HL-60/S4 treated with phorbol 12-myristate 13-acetate at 8.2 ng/mL for 4 days and 3 days (cell line): ENCODE data around the gene AFAP1.

Experiments
- in situ Hi-C: fragments of 300-500 bp; cut with MboI; formaldehyde crosslinking; loops from 2 replicates; pipeline ENCODE4 v1.15.0; 2022; ENCODE audit warnings: low sequenced_read_pairs

The AFAP1 gene

GRCh38 chr4:7745301-7745885, 194.3 kb downstream of the AFAP1 start:
- in situ Hi-C loops = no loop called here

DNA sequence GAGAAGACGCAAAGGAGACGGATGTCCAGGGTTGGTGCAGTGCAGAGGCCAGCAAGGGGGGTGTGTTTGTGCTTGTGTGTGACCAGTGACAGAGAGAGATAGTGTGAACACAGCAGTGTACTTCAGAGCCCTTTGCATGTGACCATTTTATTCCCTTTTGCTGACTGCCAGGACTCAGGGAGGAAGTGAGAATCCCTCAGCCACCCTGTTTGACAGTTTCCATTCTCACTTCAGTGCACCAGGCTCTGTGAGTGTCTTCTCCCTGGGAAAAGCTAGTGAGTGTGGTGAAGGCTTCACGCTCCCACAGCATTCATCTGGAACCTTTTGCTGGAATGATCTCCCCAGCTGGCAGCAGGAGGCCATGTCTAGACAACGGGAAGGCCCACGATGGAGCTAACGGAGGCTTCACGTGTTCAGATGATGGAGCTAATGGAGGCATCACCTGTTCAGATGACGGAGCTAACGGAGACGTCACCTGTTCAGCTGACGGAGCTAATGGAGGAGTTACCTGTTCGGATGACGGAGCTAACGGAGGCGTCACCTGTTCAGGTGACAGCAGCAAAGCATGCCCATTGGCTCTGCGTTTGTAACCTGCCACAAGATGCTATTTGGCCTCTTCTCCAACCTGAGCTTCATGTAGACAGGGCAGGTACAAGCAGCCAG, 195.4 kb downstream of the AFAP1 start:
- in situ Hi-C loops = no loop called here

DNA sequence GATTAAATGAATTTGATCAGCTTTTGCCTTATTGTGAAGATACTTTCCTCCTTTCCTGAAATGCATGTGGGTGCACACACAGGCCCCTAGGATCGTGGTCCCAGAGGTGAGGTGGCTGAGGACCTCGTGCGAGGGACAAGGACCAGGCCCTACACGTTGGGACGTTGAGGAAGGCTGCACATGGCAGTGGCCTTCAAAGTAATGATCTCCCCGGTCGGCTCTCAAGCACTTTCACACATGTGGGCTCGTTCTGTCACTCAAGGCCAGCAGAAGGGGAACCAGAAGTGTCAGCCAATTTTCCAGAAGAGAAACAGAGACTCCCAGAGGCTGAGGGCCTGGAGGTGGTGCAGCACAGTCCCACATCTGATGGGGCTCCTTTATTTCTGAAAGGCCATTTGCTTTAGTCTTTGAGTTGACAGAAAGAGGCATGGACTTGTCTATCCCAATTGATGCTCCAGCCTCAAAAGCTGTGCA, 196.8 kb downstream of the AFAP1 start:
- in situ Hi-C loops = no loop called here

GRCh38 chr4:7741946-7742806, 197.5 kb downstream of the AFAP1 start:
- in situ Hi-C loops = no loop called here

GRCh38 chr4:7740866-7741525, 198.7 kb downstream of the AFAP1 start:
- in situ Hi-C loops = no loop called here

DNA sequence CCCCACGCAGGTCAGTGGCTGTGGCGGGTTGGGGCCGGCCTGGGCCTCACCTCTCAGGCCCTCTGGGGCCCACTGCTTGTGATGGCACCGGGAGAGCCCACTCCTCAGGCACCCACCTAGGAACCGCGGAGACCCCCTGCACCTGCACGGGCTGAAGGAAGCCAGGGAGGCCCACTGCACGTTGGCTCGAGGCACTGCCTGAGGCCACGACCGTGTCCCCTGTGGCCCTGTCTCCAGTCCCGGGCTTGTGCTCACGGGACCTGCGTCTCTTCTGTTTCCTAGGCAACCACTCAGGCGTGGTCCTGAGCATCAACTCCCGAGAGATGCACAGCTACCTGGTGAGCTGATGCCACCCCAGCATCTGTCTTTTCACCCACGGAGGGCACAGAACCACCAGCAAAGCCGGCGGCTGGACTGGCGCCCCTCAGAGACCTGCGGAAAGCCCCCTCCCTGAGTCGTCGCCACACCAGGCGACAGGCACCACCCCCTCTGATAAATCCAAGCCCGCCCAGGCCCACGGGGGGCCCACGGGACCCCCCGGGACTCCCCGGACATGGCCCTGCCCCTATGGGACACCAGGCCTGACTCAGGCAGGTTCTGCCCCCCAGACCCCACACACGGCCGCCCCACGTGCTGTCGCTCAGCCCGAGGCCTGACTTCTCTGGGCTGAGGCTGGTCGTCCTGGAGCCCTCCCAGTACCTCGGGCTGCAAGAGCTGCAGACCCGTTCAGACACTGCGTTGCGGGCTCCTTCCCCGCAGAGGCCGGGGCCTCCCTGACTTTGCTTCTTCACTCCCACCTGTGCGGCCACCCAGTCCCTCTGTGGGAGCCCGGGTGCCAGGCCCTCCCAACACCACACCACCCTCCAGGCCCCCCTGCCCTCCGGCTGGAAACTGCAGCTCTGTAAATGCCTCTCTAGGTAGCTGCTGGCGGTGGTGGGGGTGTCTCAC, 199.5 kb downstream of the AFAP1 start:
- in situ Hi-C loops = no loop called here

DNA sequence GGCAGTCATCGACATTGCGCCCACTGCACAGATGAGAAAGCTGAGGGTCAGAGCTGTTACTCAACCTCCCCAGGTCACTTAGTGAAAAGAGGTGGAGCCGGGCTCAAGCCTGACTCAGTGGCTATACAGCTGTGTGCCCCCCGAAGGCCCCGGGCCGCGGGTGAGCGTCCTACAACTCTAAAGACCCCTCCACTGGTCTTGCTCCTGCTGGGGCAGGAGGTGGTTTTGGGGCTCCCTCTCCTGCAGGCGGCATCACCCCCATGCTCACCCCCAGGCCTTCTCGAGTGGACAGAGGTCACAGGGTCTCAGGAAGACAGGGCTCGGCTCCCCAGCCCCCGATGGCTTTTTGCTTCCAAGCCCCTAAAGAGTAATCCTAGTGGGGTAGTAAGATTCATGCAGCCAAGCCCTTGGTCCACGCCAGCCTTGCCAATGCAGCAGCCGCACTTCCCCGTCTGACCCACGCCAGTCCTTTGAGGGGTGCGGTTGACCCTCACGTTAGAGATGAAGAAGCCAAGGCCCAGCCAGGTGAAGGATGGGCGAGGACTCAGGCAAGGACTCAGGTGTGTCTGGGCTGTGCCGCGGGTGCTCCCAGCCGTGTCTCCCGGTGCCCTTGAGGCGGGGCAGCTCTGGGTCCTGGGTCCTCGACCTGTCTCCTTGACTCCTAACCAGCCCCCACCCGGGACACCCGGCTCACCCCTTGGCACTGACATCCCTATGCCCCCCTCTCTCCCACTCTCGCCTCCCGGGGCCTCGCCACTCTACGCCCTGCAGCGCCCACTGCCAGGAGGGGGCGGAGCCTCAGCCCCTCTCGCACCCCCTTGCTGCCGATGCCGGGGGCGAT, 200.4 kb downstream of the AFAP1 start:
- in situ Hi-C loops = no loop called here

DNA sequence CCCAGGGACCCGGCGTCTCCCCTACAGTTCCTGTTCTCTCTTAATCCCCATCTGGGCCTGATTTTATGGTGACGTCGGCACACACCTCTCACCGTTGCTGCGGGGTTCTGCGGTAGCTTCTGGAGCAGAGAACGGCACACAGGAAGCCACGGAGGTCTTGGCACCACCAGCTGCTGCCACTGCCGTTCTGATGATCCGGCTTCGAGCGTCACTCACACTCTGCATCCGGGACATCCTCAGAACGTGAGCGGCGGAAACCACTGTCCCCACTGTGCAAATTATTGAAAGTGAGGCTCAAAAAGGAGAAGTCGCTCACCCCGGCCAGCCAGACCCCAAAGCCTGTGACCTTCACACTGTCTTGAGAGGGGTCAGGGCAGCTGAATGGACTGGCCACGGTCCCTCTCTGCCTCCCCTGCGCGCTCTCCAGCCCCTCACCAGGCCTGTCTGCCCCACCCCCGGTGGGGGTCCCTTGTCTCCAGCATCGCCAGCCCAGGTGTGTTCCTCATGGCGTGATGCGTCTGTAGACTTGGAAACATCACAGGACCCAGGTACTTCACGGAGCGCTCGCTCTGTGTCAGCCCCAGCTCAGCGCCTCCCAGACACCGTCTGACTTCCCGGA, 201.1 kb downstream of the AFAP1 start:
- in situ Hi-C loops = no loop called here

- in situ Hi-C loops = no loop called here
These were observed 201.8 kb downstream of the AFAP1 start for GRCh38 chr4:7737752-7738457.

DNA sequence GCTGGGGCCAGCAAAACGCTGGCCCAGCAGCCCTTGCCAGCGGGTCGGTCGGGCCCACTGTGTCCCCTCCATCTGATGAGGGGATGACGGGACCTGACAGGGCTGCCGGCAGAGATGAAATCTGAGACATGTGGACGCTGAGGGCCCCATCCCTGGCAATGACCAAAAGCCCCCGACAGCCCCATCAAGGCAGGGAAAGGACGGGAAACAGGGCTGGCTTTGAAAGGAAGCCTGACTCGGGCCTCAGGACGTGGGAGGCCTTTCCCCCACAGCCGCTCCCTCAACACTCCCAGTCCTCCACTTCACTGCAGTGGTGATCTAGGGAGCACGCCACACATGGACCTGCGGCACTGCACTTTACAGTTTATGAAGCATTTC, 202.4 kb downstream of the AFAP1 start:
- in situ Hi-C loops = no loop called here

- in situ Hi-C loops = no loop called here
These were observed 203.0 kb downstream of the AFAP1 start for GRCh38 chr4:7736436-7737267.

GRCh38 chr4:7735961-7736360, 203.7 kb downstream of the AFAP1 start:
- in situ Hi-C loops = no loop called here

DNA sequence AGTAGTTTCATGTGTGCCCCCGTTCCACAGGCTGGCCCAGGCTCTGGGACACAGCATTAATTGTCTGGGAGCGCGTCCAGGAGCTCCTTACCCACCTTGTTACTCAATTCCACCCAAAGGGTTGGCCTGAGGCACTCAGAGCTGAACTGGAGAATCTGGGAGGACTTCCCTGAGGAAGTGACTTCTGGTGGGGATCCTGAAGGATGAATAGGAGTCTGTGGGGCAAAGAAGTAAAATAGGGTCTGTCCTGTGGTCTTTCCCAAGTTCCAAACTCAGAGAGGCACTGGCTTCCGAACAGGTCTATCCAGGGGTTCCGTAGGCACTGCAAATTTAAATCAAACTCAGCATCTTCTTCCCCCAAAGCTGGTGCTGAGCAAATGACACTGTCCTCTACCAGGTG, 204.3 kb downstream of the AFAP1 start:
- in situ Hi-C loops = no loop called here

GRCh38 chr4:7734651-7735260, 204.9 kb downstream of the AFAP1 start:
- in situ Hi-C loops = no loop called here

GRCh38 chr4:7733801-7734650, 205.6 kb downstream of the AFAP1 start:
- in situ Hi-C loops = no loop called here

DNA sequence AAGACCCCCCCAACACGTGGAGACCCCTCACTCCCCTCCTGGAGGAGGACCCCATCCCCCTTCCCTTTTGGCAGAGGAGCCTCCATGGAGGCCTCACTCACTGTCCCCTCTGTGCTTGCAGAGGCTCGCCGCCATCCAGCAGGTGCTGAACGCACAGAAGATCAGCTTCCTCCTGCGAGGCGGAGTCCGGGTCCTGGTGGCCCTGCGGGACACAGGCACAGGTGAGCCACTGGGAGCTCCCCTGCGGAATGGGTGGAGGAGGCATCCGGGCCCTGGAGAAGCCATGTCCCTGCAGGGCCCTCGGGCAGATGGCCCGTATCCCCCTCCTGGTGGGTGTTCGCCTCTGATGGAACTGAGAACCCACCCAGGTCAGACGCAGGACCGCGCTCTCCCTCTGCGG, 206.5 kb downstream of the AFAP1 start:
- in situ Hi-C loops = no loop called here
